ENCODE results near the gene MAGI3.

Gene MAGI3
- 6.3 to 34.0 (median 18.1) reads per million in 3 experiments for total RNA-seq

DNA sequence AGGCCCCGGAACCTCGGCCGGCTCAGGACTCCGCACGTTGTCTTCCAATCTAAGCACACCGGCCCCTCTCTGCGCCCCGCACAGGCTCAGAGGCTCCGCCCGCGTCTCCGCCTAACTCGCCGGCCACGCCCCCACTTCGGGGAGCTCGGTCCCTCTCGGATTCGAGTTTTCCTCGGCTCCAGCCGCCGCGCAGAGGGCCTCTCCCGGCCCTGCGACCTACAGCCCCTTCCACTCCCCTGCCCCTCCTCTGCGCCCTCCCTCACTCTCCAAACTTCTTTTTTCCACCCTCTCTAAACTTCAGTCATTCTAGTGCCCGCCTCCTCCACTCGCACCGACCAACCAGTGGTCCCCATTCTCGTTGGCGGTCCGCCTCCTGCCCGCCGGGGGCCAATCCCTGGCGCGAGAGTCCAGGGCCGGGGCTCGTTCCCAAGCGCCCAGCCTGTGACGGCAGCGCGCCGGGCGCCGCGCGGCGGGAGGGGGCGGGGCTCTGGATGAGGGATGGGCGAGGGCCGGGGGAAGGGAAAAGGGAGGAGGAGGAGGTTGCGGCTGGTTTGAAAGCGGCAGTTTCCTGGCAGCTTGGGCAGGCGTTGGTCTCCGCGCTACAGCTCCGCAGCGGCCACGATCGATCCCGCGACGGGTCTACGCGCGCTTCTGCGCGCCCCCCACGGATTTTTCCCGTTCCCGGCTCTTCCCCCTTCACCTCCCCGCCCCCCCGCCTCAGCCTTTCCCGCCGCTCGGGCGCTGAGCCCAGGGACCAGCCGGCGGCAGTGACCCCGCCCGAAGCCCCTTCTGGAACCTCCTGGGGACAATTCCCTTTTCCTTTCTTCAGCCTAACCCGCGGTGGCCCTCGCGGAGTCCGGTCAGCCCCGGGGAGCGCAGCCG lies at the start of gene MAGI3:
Gene MAGI3, plus strand, starts transcription at position 563 of the 882 bp plus-strand sequence. CDS start 519 bp downstream, outside the sequence.
- peak; percentile 93 for DNase-seq

DNA sequence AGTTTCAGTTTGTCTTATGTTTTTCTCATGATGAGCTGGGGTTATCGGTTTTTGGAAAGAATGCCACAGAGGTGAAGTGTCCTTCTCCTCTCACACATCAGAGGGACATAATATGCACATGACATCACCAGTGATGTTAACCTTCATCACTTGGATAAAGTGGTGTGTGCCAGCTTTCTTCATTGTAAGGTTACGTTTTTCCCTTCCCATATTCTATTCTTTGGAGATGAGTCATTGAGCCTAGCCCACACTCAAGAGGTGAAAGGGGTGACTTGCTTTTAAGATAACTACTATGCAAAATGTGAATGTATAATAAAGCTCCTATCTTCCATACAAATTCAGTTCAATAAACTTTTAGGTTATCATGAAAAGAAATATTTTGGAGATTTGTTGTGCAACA lies 36.7 kb upstream of the MAGI3 start:
- no peak for DNase-seq

DNA sequence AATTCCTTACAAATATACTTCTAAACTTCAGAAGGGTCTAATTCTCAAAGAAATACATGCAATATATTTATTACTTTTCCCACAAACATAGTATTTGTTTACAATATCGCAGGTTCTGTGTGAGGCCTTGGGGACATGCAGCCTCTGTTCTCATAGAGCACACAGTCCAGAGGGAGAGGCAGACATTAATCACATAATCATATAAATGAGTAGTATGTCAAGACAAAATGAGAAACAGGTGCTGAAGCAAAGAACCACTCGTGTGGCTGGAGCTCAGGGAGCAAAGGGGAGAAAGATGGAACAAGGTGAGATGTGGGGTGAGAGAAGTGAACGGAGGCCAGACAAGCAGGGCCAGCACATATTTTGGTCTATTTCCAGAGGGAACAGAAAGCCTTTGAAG lies 26.4 kb upstream of the MAGI3 start:
- no peak for DNase-seq

DNA sequence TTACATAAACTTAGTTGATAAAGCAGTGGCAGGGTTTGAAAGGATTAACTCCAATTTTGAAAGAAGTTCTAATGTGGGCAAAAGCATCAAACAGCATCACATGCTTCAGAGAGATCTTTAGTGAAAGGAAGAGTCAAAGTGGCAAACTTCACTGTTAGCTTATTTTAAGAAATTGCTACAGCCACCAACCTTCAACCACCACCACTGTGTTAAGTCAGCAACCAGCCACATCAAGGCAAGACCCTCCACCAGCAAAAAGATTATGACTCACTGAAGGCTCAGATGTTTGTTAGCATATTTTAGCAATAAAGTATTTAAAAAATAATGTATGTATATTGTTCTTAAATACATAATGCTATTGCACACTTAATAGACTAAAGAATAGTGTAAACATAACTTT lies 21.3 kb upstream of the MAGI3 start:
- DNase-seq, result no peak

DNA sequence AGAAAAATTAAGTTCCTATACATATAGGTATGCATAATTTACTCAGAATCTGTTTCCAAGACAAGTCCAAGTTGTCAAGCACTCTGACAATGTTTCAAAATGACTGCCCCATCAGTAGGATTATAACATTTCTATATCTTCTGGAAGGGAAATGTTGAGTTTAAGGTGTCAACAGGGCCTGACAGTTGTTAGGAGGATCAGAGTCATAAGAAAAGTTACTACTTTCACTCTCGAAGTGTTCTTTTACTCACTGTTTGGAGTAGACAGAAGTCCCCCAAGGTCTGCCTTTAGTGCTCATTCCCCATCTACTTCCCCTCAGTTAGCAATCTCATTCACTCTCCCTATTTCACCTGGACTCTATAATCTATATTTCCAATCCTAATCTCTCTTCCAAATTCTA lies 20.6 kb upstream of the MAGI3 start:
- DNase-seq, result no peak

DNA sequence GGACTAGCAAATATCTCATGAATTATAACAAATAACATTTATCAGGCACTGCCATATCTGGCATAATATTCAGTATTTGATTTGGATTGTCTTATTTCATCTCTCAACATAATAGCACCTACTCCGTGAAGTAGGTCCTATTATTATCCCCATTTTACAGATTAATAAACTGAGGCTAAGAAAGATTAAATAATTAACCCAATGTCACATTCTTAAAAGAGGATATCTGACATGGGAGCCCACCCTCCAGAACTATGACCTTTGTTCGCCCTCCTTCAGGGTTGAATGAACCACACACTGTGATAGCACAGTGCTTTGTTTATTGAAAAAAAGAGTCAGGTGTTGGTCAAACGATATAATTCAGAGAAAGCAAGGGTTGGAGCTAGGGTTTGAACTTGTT lies 19.4 kb upstream of the MAGI3 start:
- DNase-seq, result no peak

DNA sequence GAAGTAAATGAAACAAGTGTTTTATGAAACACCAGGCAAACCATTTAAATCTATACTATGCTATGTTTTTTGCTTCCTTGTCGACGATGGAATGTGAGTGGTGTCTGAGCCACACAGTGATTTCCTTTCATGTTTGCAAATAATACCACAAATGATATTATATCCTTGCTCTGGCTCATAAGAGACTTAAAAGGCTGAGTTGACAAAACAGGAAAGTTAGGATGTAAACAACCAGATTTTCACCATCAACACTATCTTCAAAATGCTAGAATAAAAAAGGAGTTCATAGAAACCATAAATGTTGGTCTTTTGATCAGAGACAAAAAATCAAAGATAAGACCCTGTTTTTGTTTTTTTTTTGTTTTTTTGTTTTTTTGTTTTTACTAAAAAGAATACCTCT lies 17.8 kb upstream of the MAGI3 start:
- DNase-seq, result no peak

DNA sequence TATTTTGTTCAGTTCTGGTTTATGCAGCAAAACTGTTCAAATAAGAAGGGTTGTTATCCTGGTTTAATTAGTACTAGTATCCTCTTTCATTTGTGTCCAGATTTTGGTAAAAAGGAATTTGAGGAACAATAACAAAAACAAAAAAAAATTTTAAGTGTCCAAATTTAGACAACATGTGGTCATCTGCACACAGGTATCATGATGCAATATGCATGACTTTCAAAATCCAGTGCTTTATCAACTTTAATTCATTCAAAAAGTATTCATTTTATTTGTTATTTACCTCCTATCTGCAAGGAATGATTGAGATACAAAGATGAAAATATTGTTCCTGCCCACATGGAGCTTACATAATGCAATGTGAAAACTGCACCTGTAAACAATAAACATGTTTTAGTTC lies 16.7 kb upstream of the MAGI3 start:
- no peak for DNase-seq

DNA sequence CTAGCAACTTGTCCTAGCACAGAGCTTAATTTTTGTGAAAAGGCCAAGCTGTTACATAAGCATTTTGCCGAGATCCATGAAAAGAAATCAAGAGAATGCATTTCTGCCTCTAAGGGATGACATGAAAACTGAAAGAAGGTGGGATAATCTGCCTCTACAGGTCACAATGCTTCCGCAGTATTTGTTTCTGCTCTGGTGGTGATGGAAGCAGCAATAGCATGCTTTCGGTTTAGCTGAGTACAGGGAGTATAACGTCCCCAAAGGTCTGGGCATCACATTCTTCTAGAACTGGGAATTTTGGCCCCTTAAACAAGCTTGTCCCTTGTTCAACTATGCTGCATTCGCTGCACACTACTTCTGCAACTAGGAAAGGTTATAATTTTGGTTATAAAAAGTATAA lies 14.4 kb upstream of the MAGI3 start:
- no peak for DNase-seq

DNA sequence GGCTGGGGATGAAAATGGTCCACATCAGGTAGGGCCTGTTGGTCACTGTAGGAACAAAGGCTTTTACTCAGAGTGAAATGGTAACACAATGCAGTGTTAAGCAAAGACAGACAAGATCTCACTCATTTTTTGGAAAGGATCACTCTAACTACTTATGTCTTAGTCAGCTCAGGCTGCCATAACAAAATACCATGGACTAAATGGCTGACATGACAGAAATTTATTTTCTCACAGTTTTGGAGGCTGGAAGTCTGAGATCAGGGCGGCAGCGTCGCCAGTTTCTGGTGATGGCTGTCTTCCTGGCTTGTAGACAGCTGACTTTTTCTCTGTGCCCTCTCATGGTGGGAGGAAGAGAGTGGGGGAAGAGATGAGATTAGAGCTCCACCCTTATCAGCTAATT lies 10.2 kb upstream of the MAGI3 start:
- DNase-seq, result no peak

DNA sequence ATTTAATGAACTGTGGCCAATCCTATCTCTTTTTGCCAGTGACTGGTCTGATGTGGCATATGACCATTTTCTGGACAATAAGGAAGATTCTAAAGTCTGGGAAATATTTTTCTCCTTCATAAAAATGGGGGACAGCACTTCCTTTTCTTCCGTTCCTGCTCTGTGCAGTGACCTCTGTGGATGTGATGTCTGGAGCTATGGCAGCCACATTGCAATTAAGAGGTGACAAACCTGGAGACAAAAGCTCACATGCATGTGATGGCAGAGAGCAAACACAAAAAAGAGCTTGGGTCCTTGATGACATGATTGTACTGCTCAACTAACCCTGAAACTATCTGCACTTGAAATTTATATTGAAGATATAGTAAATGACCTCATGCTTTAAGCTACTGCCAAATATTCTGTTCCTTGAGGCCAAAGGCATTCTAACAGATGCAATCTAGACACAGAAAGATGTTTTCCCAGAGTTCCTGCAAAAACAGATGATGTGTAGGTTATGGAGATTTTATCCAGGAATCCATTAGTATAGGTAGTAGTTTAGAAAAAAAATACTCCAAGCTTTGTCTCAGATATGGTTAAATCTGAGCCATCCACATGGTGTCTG lies 2.2 kb upstream of the MAGI3 start:
- no peak for DNase-seq

DNA sequence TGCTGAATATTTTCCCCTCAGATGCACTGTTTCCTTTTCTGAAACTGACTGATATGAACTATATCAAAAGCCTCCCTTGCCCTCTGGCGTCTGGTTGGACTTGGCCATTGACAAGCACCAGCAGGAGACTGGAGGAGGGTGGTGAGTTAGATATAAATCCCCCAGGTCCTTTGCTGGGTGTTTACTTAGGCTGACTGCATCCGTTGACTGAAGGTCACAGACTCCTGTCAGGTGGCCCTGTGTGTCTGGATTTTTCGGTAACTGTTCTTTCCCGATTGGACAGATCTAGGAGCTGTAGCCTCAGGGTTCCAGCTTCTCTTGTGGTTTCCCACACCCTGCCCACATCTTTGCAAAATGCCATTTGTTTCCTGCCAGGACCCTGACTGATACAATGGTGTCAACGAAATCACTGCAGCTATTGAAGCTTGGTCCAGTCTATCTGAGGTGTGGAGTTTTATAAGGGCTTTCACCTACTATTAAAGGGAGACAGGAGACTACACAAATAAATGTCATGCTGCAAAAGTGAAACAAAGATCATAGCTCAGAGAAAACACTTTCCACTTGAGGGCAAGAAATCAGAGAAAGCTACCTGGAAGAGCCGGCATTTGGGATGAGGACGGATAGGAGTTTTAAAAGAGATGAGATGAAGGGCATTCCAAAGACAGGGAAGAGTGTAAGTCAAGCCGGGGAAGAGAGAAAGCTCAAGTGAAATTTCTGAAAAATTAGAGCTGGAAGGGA lies 1.5 kb upstream of the MAGI3 start:
- DNase-seq, result no peak

DNA sequence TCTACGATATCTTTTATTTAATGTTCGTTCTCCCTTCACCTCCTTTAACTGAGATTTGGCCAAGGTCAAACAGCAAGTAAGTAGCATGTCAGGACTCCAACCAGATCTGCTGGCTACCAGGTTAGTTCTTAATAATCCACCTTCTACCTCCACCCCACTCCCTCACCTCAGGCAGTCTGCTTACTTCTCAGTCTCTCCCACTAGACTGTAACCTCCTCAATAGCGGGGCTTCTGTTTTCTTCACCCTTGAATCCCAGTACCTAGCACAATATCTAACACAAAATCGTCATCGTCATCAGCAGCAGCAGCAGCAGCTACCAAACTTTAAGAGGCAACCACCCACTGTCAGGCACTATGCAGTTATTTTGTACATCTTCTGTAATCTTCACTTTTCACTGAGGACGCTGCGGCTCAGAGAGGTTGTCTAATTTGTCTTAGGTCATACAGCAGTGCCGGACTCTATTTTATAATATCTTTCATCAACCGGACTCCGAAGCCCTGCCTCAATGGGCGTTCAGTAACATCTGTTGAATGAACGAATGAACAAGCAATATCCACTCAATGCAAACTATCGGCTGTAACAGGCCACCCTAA lies 859 bp upstream of the MAGI3 start:
- no peak for DNase-seq

DNA sequence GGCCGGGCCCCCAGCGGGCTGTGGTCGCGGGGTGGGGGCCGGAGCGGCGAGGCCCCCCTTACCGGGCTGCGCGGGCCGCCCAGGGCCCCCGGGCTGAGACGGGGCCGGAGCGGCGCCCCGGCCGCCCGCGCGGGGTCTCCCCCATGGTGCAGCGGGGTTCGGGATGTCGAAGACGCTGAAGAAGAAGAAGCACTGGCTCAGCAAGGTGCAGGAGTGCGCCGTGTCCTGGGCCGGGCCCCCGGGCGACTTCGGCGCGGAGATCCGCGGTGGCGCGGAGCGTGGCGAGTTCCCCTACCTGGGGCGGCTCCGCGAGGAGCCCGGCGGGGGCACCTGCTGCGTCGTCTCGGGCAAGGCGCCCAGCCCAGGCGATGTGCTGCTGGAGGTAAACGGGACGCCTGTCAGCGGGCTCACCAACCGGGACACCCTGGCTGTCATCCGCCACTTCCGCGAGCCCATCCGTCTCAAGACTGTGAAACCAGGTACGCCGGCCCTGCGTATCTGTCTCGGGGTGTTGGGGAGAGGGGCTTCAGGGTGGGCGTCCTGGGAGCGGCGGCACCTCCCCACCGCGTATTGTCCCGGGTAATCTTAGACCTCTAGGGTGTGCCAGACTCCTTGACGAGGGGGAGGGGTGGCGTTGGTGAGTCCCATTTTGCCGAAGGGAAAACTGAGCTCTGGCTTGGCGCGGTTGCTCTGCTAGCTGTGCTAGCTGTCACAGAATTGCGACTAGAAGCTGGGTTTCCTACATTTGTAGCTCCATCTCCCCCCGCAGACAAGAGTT lies 745 bp downstream of the MAGI3 start:
- peak; percentile 44 for DNase-seq

DNA sequence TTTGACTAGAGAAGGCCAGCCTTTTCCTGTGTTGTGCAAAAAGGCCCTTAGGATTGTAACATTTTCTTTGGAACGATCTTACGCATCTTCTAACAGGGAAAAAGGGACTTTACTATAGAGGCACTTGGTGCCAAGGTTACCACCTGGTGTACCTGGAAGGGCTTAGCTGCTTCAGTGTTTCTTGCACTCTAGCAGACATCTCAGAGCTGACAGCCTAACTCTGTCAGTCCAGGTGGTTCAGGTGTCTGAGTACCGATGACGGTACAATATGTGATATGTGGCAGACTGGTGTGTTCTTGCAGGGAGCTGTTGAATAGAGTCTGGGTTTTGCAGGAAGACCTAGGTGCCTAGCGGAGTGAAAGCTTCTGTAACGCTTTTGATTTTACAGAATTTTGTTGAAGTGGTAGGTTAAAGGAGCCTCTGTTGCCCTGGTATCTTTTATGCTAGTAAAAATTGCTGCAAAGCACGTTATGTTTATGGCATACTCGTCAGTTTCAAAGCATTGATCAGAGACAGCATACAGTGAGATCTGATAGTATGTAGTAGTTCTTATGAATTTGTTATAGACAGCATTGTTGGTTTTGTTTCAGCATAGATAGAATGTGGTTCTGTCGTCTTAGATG lies 1.4 kb downstream of the MAGI3 start:
- peak; percentile 29 for DNase-seq

DNA sequence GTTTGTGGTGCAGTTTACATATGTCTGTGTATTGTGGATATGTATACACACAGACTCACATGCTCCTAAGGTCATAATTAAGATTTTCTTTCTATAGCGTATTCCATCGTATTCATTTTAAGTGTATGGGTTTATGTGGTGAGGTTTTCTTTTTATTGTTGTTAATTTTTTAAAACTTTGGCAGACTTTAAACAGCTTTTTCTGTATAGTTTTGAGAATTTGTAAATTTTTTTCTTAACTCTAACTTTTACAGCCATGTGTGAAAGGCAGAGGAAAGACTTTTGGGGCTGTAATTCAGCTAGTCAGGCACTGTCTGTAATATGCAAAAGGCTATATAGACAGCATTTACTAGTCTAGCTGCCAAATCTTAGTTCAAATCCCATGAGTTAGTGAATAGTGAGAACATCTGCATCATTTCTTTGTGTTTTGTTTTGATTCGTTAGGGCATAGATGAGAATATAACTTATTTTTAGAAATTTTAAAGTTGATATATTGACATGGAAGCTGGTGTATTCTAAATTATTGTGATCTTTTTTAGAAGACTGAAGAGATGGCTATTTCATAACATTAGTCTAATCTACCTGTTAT lies 2.3 kb downstream of the MAGI3 start:
- DNase-seq, result no peak

DNA sequence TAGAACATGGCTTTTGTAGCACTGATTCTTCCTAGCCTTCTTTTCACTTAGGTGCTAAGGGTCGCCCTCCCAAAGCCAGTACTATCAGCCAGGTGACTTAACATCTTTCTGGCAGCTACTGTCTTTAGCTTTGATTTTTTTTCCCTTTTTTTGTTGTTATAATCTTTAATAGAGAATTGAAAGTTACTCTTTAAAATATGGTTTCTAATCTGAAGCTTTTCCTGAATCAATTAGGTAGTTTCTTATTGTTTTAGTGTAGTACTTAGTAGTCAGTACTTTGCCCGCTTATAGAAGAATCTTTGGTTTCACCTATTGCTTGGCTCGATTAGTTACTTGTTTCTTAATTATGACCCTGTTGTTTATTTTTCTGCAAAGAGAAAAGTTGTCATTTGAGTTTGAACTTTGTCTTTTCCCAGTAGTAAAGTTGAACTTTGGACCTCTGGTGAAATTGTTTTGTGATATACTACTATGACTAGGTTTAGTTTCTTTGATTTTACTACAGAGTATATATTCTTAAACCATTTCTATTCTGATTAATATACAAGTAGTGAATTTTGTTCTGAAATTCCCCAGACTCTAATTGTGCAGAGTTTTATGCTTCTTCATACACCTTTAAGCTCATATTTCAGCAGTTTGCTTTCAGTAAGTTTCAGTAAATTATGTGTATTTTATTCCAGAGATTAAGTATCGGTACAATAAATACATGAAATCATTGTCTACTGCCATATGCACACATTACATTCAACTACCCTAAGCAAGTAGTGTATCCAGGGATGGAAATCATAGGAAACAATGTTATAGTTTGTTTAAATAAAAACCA lies 3.9 kb downstream of the MAGI3 start:
- DNase-seq, result no peak

DNA sequence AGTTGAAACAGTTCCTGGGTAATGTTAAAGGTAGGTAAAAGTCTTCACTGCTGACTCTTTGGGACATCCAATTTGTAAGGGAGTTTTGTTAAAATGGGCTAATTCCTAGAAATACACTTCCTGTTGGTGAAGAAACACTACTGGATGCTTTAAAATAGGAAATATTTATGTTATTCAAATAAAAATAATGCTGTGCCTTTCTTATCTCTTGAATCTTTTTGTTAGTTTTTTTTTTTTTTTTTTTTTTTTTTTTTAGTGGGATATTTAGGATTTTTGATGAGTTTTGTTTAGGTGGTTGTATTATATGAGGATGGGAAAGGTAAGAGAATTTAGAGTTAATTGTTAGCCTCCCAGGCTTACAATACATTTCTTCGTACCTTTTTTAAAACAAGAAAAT lies 4.5 kb downstream of the MAGI3 start:
- no peak for DNase-seq

DNA sequence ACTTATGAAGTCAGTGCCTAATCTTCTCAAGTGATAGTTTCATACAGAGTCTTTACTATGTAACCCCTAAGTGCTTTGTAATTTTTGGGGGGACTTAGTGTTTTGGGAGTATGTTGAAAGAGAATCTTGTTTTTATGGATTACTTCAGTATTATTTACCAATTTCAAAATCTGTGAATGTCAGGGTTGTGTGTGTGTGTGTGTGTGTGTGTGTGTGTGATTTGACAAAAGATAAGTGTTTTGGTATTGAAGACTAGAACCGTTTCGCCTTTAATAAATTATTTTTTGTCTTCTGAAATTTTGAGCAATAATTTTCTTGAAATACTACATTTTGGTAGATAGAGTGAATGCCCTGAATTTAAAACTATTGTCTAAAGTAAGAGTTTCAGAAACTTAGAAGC lies 5.8 kb downstream of the MAGI3 start:
- no peak for DNase-seq

DNA sequence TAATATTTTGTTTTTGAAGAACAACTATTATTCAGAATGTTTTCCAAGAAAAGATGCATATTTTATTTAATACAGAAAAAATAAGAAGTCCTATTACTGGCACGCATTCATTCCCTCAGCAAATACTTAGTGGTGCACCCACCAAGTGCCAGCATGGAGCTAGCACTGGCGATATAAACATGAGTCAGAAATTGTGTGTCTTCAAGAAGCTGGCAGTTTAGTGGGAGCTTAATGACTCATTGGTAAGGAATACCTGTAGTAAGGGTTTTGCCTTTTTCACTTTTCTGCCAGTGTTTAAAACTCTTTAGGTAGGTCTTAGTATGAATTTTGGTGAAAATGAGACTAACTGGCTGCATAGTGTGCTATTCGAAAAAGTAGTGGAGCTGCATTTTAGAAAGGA lies 6.3 kb downstream of the MAGI3 start:
- DNase-seq, result no peak

Measured in central memory CD4-positive, alpha-beta T cell (primary cell).